Embryonic facial prominence (tissue), 1 donor: ENCODE measurements around the gene MCHR2.

ENCODE experiments used
- DNase-seq: peaks from one replicate; pipeline ENCODE4 v3.0.0-alpha.2; 2016; ENCODE audit errors: extremely low spot score

MCHR2 gene

GRCh38 chr6:99905209-99906106, 88.6 kb downstream of the MCHR2 start:
- no peak for DNase-seq

GRCh38 chr6:99901596-99902384, 92.2 kb downstream of the MCHR2 start:
- no peak for DNase-seq

- no peak for DNase-seq
Observed at GRCh38 chr6:99894815-99895214, 99.2 kb downstream of the MCHR2 start.

- DNase-seq, result no peak
Observed at GRCh38 chr6:99887066-99887465, 107.0 kb downstream of the MCHR2 start.

GRCh38 chr6:99885051-99885450, 109.0 kb downstream of the MCHR2 start:
- no peak for DNase-seq

GRCh38 chr6:99882128-99882702, 111.8 kb downstream of the MCHR2 start:
- DNase-seq, result no peak

GRCh38 chr6:99879431-99879830, 114.6 kb downstream of the MCHR2 start:
- DNase-seq, result no peak

GRCh38 chr6:99875068-99875467, 119.0 kb downstream of the MCHR2 start:
- no peak for DNase-seq

- no peak for DNase-seq
Observed at GRCh38 chr6:99873084-99873483, 120.9 kb downstream of the MCHR2 start.

GRCh38 chr6:99871641-99872040, 122.4 kb downstream of the MCHR2 start:
- no peak for DNase-seq
